ENCODE data around the gene HTD2.

HTD2 gene

DNA sequence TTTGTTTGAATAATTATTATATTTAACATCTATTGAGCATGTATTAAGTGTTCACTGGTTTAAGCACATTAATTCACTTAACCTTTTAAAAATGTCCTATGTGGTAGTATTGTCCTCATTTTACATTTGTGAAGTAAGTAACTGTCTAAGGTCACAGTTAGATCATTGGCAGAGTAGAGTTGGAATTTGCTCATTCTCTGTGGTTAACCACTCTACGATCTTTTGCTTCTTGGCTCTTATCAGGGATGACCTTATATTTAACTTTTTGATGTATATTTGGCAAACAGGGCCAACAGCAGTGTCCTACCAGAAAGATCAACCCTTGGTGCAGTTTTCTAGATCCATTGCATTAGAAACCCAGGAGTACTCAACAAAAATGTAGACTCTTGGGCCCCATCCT, 60.4 kb downstream of the HTD2 start:
- TF ChIP-seq, protein P1, sequence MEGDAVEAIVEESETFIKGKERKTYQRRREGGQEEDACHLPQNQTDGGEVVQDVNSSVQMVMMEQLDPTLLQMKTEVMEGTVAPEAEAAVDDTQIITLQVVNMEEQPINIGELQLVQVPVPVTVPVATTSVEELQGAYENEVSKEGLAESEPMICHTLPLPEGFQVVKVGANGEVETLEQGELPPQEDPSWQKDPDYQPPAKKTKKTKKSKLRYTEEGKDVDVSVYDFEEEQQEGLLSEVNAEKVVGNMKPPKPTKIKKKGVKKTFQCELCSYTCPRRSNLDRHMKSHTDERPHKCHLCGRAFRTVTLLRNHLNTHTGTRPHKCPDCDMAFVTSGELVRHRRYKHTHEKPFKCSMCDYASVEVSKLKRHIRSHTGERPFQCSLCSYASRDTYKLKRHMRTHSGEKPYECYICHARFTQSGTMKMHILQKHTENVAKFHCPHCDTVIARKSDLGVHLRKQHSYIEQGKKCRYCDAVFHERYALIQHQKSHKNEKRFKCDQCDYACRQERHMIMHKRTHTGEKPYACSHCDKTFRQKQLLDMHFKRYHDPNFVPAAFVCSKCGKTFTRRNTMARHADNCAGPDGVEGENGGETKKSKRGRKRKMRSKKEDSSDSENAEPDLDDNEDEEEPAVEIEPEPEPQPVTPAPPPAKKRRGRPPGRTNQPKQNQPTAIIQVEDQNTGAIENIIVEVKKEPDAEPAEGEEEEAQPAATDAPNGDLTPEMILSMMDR (IDR thresholded peaks at IDR 0.05; ENCODE audit: low read length, missing control alignments) = no peak

DNA sequence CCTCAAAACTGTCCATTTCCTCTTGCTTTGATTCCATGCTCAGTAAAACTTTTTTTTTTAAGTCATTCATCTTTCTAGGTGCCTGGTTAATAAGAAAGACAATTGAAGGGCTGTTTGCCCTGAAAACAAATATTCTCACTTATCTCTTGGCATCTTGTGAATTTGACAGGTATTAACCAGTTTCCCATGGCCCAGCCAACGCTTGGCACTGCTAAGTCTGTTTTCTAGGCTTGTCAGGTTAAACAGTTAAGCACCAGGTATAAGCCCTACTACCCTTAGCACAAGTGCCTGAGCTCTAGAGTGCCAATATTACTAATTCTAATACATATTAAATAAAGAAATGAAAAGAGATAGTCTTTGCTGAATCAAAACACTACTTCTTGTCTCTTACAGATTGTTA, 62.7 kb downstream of the HTD2 start:
- DNase-seq (ENCODE audit: low read depth) = no peak

More for the DNA sequence above, 60.4 kb downstream of the HTD2 start:
- H3K4me3 ChIP-seq (replicated peaks; ENCODE audit: low read depth, low read length) = no peak overlapping the region
- peak; percentile 17 for DNase-seq (ENCODE audit: low read depth)

More for the DNA sequence above, 62.7 kb downstream of the HTD2 start:
- no peak overlapping the region for H3K4me3 ChIP-seq (replicated peaks; ENCODE audit: low read depth, low read length)
- TF ChIP-seq, protein P1 (IDR thresholded peaks at IDR 0.05; ENCODE audit: low read length, missing control alignments) = no peak
